Measurements from ENCODE around the gene ADIPOR2. TPM values are rescaled to one million over a fixed set of nuclear protein-coding genes. Genes with fewer than 3 reads are reported as not detected.

Gene ADIPOR2
- total and polyA plus RNA-seq, 4 donors = 26.6 to 68.3 (median 41.7) TPM

DNA sequence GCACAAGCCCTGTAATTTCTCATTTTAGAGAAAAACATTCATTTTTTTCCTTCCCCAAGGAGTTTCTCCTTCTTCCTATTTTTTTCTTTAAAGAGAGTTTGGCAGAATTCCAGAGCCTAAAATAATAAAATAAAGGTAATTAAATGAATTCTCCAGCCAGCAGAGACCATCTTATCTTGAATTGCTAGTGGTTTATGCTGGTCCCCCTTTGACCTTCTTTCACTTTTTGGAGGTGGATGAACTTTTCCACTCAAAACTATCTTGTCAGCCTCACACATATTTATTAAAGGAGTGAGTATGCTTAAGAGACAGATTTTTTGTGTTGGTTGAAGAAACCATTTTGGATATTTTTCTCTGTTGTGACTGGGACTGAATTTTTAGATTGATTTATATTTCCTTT is 47.6 kb downstream of the ADIPOR2 start (continued):
- TF ChIP-seq EGR1 (IDR thresholded peaks at IDR 0.05; ENCODE audit: low read depth in 2 of 2) = no peak
- TF ChIP-seq RXRA (IDR thresholded peaks at IDR 0.05) = no peak

DNA sequence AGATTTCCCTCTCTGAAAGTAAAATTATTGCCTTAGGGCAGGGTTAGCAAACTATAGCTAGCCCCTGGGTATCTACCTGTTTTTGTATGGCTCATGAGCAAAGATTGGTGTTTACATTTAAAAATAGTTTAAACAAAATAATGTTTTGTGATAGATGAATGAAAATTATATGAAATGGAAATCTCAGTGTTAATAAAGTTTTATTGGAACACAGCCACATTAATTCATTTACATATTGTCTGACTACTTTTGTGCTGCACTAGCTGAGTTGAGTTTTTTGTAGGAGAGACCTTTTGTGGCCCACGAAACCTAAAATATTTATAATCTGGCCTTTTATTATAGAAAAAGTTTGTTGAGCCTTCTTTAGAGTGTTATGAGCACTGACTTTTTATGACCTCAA is 48.5 kb downstream of the ADIPOR2 start:
- TF ChIP-seq EGR1 (IDR thresholded peaks at IDR 0.05; ENCODE audit: low read depth in 2 of 2) (no peak), RXRA (IDR thresholded peaks at IDR 0.05) (no peak), RAD21 (IDR thresholded peaks at IDR 0.05) (no peak), FOXA2 (IDR thresholded peaks at IDR 0.05) (no peak), HNF4A (conservative IDR thresholded peaks at IDR 0.05) (no peak), JUND (IDR thresholded peaks at IDR 0.05) (no peak), HNF4G (IDR thresholded peaks at IDR 0.05) (no peak), GABPA (IDR thresholded peaks at IDR 0.05 in 1 of 2, conservative IDR thresholded peaks at IDR 0.05 in 1 of 2) (no peak), YY1 (IDR thresholded peaks at IDR 0.05) (no peak), NR2F2 (IDR thresholded peaks at IDR 0.05) (no peak), FOXA1 (IDR thresholded peaks at IDR 0.05) (no peak), SP1 (IDR thresholded peaks at IDR 0.05) (no peak)
- TF ChIP-seq, protein P1, sequence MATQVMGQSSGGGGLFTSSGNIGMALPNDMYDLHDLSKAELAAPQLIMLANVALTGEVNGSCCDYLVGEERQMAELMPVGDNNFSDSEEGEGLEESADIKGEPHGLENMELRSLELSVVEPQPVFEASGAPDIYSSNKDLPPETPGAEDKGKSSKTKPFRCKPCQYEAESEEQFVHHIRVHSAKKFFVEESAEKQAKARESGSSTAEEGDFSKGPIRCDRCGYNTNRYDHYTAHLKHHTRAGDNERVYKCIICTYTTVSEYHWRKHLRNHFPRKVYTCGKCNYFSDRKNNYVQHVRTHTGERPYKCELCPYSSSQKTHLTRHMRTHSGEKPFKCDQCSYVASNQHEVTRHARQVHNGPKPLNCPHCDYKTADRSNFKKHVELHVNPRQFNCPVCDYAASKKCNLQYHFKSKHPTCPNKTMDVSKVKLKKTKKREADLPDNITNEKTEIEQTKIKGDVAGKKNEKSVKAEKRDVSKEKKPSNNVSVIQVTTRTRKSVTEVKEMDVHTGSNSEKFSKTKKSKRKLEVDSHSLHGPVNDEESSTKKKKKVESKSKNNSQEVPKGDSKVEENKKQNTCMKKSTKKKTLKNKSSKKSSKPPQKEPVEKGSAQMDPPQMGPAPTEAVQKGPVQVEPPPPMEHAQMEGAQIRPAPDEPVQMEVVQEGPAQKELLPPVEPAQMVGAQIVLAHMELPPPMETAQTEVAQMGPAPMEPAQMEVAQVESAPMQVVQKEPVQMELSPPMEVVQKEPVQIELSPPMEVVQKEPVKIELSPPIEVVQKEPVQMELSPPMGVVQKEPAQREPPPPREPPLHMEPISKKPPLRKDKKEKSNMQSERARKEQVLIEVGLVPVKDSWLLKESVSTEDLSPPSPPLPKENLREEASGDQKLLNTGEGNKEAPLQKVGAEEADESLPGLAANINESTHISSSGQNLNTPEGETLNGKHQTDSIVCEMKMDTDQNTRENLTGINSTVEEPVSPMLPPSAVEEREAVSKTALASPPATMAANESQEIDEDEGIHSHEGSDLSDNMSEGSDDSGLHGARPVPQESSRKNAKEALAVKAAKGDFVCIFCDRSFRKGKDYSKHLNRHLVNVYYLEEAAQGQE (IDR thresholded peaks at IDR 0.05) = no peak
- TF ChIP-seq, protein P2, sequence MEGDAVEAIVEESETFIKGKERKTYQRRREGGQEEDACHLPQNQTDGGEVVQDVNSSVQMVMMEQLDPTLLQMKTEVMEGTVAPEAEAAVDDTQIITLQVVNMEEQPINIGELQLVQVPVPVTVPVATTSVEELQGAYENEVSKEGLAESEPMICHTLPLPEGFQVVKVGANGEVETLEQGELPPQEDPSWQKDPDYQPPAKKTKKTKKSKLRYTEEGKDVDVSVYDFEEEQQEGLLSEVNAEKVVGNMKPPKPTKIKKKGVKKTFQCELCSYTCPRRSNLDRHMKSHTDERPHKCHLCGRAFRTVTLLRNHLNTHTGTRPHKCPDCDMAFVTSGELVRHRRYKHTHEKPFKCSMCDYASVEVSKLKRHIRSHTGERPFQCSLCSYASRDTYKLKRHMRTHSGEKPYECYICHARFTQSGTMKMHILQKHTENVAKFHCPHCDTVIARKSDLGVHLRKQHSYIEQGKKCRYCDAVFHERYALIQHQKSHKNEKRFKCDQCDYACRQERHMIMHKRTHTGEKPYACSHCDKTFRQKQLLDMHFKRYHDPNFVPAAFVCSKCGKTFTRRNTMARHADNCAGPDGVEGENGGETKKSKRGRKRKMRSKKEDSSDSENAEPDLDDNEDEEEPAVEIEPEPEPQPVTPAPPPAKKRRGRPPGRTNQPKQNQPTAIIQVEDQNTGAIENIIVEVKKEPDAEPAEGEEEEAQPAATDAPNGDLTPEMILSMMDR (IDR thresholded peaks at IDR 0.05; ENCODE audit: low read depth, low read length, missing input control) = no peak
- TF ChIP-seq, protein P3, sequence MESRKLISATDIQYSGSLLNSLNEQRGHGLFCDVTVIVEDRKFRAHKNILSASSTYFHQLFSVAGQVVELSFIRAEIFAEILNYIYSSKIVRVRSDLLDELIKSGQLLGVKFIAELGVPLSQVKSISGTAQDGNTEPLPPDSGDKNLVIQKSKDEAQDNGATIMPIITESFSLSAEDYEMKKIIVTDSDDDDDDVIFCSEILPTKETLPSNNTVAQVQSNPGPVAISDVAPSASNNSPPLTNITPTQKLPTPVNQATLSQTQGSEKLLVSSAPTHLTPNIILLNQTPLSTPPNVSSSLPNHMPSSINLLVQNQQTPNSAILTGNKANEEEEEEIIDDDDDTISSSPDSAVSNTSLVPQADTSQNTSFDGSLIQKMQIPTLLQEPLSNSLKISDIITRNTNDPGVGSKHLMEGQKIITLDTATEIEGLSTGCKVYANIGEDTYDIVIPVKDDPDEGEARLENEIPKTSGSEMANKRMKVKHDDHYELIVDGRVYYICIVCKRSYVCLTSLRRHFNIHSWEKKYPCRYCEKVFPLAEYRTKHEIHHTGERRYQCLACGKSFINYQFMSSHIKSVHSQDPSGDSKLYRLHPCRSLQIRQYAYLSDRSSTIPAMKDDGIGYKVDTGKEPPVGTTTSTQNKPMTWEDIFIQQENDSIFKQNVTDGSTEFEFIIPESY (IDR thresholded peaks at IDR 0.05) = no peak
- TF ChIP-seq, protein P4, sequence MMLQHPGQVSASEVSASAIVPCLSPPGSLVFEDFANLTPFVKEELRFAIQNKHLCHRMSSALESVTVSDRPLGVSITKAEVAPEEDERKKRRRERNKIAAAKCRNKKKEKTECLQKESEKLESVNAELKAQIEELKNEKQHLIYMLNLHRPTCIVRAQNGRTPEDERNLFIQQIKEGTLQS (IDR thresholded peaks at IDR 0.05) = no peak
- TF ChIP-seq, protein P5, sequence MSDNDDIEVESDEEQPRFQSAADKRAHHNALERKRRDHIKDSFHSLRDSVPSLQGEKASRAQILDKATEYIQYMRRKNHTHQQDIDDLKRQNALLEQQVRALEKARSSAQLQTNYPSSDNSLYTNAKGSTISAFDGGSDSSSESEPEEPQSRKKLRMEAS (IDR thresholded peaks at IDR 0.05) = no peak
- H3K9ac ChIP-seq (ENCODE audit: low read depth in 1 of 2, low read length in 2 of 2) = no peak overlapping the region
- no peak overlapping the region for H3K4me3 ChIP-seq (ENCODE audit: low read depth in 1 of 3, low read length in 3 of 3)
- H3K9me3 ChIP-seq (ENCODE audit: control insufficient read depth in 4 of 4, low read length in 3 of 4) = no peaks in the 10 kb centered on the region
- no peak overlapping the region for H3K27ac ChIP-seq (ENCODE audit: low read depth in 1 of 2, low read length in 2 of 2)
- no peaks in the 10 kb centered on the region for H3K27me3 ChIP-seq (ENCODE audit: control insufficient read depth in 4 of 4, insufficient read depth in 4 of 4, low read length in 3 of 4)
- peaks cover 7 to 25% (median 21%) of the 10 kb centered on the region in 4 donors for H3K4me1 ChIP-seq (ENCODE audit: control insufficient read depth in 4 of 4, insufficient read depth in 4 of 4, low read length in 3 of 4)
- H3K36me3 ChIP-seq (ENCODE audit: control insufficient read depth in 4 of 4, insufficient read depth in 3 of 4, low read depth in 1 of 4, low read length in 3 of 4) = no peaks in the 10 kb centered on the region
- DNase-seq (ENCODE audit: low spot score) = no peak
- WGBS = 96% methylated on average over 1 of the region's 1 CpG
